RWPE2 (cell line): ENCODE measurements around the gene RMI2.

Source experiments
- ATAC-seq: fragments of 200-7000 bp; cut with Tn5 transposase; 3 replicates; pipeline ENCODE4 v1.9.1; 2021; ENCODE audit warnings: low read depth
- DNase-seq: peaks from one replicate; pipeline ENCODE4 v3.0.0-alpha.2; 2020; ENCODE audit warnings: low spot score
- H3K27ac ChIP-seq: fragments of 450-650 bp; 2 replicates; pipeline ENCODE4 v1.5.1; 2017; ENCODE audit warnings: mild to moderate bottlenecking; ENCODE audit not compliant: poor library complexity, severe bottlenecking
- H3K27me3 ChIP-seq: fragments of 250-450 bp; sonication (Bioruptor Pico); 2 replicates; pipeline ENCODE4 v1.5.1; 2021; ENCODE audit warnings: mild to moderate bottlenecking, moderate library complexity; ENCODE audit not compliant: insufficient read depth, poor library complexity, severe bottlenecking
- H3K36me3 ChIP-seq: fragments of 250-450 bp; sonication (Bioruptor Pico); 2 replicates; pipeline ENCODE4 v1.5.1; 2020; ENCODE audit warnings: low read depth, mild to moderate bottlenecking, moderate library complexity
- H3K4me1 ChIP-seq: fragments of 250-450 bp; sonication (Bioruptor Pico); 2 replicates; pipeline ENCODE4 v1.5.1; 2021; ENCODE audit warnings: mild to moderate bottlenecking, moderate library complexity; ENCODE audit not compliant: insufficient read depth, poor library complexity, severe bottlenecking
- H3K4me3 ChIP-seq: fragments of 250-450 bp; sonication (Bioruptor Pico); 2 replicates; pipeline ENCODE4 v1.5.1; 2021; ENCODE audit warnings: mild to moderate bottlenecking, moderate library complexity; ENCODE audit not compliant: severe bottlenecking
- H3K9me3 ChIP-seq: fragments of 250-450 bp; sonication (Bioruptor Pico); 2 replicates; pipeline ENCODE4 v1.5.1; 2021; ENCODE audit warnings: mild to moderate bottlenecking, moderate library complexity; ENCODE audit not compliant: severe bottlenecking
- CTCF ChIP-seq: fragments of 450-650 bp; IDR thresholded peaks from one replicate; pipeline ENCODE4 v1.5.1; 2017; ENCODE audit warnings: mild to moderate bottlenecking, moderate library complexity; ENCODE audit not compliant: poor library complexity, severe bottlenecking

RMI2 gene

GRCh38 chr16:11358531-11358930 lies 13.3 kb downstream of the RMI2 start:
- TF ChIP-seq CTCF, result no peak
- no peak overlapping the region for H3K4me3 ChIP-seq
- no peaks in the 10 kb centered on the region for H3K36me3 ChIP-seq
- DNase-seq (no peak), ATAC-seq (no peak)
- H3K9me3 ChIP-seq, result no peaks in the 10 kb centered on the region
- no peaks in the 10 kb centered on the region for H3K27me3 ChIP-seq
- peak overlapping the region; percentile 74 for H3K27ac ChIP-seq
- H3K4me1 ChIP-seq, result peaks cover 29% of the 10 kb centered on the region

GRCh38 chr16:11359370-11359769 lies 14.1 kb downstream of the RMI2 start:
- no peaks in the 10 kb centered on the region for H3K9me3 ChIP-seq
- peak; percentile 12; the same call in 1 of the 3 replicates for ATAC-seq
- H3K4me1 ChIP-seq, result peaks cover 29% of the 10 kb centered on the region
- no peaks in the 10 kb centered on the region for H3K36me3 ChIP-seq
- no peak for DNase-seq
- no peak overlapping the region for H3K4me3 ChIP-seq
- no peaks in the 10 kb centered on the region for H3K27me3 ChIP-seq
- H3K27ac ChIP-seq, result no peak overlapping the region
- no peak for TF ChIP-seq CTCF

GRCh38 chr16:11360641-11361373 lies 15.5 kb downstream of the RMI2 start:
- no peak for TF ChIP-seq CTCF
- Histone ChIP-seq H3K4me1 (peaks cover 29% of the 10 kb centered on the region), H3K4me3 (no peak overlapping the region), H3K27me3 (no peaks in the 10 kb centered on the region), H3K9me3 (no peaks in the 10 kb centered on the region), H3K36me3 (no peaks in the 10 kb centered on the region), H3K27ac (no peak overlapping the region)
- DNase-seq (no peak), ATAC-seq (no peak)

GRCh38 chr16:11361701-11362451 lies 16.6 kb downstream of the RMI2 start:
- no peaks in the 10 kb centered on the region for H3K36me3 ChIP-seq
- peaks cover 28% of the 10 kb centered on the region for H3K4me1 ChIP-seq
- H3K9me3 ChIP-seq, result no peaks in the 10 kb centered on the region
- TF ChIP-seq CTCF, result no peak
- no peaks in the 10 kb centered on the region for H3K27me3 ChIP-seq
- DNase-seq (no peak), ATAC-seq (no peak)
- no peak overlapping the region for H3K4me3 ChIP-seq
- H3K27ac ChIP-seq, result no peak overlapping the region

- ATAC-seq, result no peak
- Histone ChIP-seq H3K27ac (no peak overlapping the region), H3K4me3 (no peak overlapping the region), H3K36me3 (no peaks in the 10 kb centered on the region), H3K27me3 (no peaks in the 10 kb centered on the region), H3K4me1 (peaks cover 9% of the 10 kb centered on the region), H3K9me3 (no peaks in the 10 kb centered on the region)
- TF ChIP-seq CTCF, result no peak
- DNase-seq, result no peak
Observed at GRCh38 chr16:11363927-11364258, 18.6 kb downstream of the RMI2 start.
